C4-2B (cell line): Measurements from ENCODE around the gene HMBS.

Experiments
- ZFX ChIP-seq: fragments of 450-650 bp; IDR thresholded peaks from 2 replicates; pipeline ENCODE4 v1.6.1; 2017
- TF ChIP-seq, protein P1 (sequence below): fragments of 450-650 bp; conservative IDR thresholded peaks from 2 replicates; pipeline ENCODE4 v1.5.1; 2017; ENCODE audit warnings: mild to moderate bottlenecking

DNA sequence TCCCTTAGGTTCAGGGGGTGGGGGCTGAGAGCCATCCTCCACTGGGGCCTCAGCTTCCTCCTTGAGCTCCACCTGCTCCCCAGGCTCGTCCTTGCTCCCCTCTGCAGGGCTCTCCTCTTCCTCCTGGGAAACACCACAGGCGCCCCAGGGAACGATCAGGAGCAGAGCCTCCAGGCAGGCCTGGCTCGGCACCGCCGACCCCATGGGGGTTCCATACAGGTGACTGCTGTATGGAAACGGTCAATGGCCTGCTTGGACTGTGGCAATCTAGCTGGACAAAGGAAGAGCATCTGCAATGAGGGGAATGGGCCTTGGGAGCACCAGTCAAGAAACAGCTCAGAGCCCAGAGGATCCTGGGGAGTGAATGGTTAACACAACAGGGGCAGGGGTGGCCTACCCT lies 35.6 kb upstream of the HMBS start:
- TF ChIP-seq, protein P1, sequence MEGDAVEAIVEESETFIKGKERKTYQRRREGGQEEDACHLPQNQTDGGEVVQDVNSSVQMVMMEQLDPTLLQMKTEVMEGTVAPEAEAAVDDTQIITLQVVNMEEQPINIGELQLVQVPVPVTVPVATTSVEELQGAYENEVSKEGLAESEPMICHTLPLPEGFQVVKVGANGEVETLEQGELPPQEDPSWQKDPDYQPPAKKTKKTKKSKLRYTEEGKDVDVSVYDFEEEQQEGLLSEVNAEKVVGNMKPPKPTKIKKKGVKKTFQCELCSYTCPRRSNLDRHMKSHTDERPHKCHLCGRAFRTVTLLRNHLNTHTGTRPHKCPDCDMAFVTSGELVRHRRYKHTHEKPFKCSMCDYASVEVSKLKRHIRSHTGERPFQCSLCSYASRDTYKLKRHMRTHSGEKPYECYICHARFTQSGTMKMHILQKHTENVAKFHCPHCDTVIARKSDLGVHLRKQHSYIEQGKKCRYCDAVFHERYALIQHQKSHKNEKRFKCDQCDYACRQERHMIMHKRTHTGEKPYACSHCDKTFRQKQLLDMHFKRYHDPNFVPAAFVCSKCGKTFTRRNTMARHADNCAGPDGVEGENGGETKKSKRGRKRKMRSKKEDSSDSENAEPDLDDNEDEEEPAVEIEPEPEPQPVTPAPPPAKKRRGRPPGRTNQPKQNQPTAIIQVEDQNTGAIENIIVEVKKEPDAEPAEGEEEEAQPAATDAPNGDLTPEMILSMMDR = no peak
- no peak for TF ChIP-seq ZFX
